ENCODE results near the gene KCNMA1. TPM values are rescaled to one million over a fixed set of nuclear protein-coding genes. Genes with fewer than 3 reads are reported as not detected.

Gene KCNMA1
- total and polyA plus RNA-seq, 9 of the 15 experiments (the other 6 are each of a cell fraction or from before 2014, with no cell fraction given), result 0.01 to 0.95 (median 0.15) TPM; not detected in 4

- 0 out of 2 replicates have a peak, but pooled peaks have one; percentile 34 for TF ChIP-seq MAFG (tag; conservative IDR thresholded peaks at IDR 0.05)
- TF ChIP-seq NFYB (IDR thresholded peaks at IDR 0.05; ENCODE audit: extremely low read depth, insufficient read length), result peak; percentile 58
- TF ChIP-seq ZNF316 (IDR thresholded peaks at IDR 0.05), result peak; percentile 65
- 0 out of 2 replicates have a peak, but pooled peaks have one; percentile 29 for TF ChIP-seq C11orf30 (IDR thresholded peaks at IDR 0.05; ENCODE audit: low read depth)
Measured at GRCh38 chr10:77589703-77590102, 47.9 kb downstream of the KCNMA1 start (continued).

- Histone ChIP-seq H3K9me1 (ENCODE audit: control insufficient read depth, insufficient read depth, low read length) (no peaks in the 10 kb centered on the region), H3K4me1 (replicated peaks in 1 of 2; ENCODE audit: control insufficient read depth in 2 of 2, insufficient read depth in 2 of 2, low read length in 2 of 2) (no peaks in the 10 kb centered on the region; a peak in 2 of 5 replicates), H3K9ac (ENCODE audit: insufficient read depth in 1 of 2, low read depth in 2 of 2, low read length in 2 of 2) (no peak overlapping the region), H3K27me3 (ENCODE audit: control insufficient read depth in 2 of 2, insufficient read depth in 2 of 2, low read length in 2 of 2) (peaks cover 2 to 11% of the 10 kb centered on the region in 2 experiments; a peak in 2 of 5 replicates), H3K9me3 (replicated peaks; ENCODE audit: control insufficient read depth, insufficient read depth, low read depth, low read length) (no peaks in the 10 kb centered on the region), H3K4me3 (no peak overlapping the region), H2AFZ (ENCODE audit: low read depth, low read length) (no peak overlapping the region; the same call in 1 of the 2 replicates), H3K79me2 (ENCODE audit: control insufficient read depth, insufficient read depth, low read length) (no peaks in the 10 kb centered on the region), H3K27ac (ENCODE audit: extremely low read depth, low read depth, low read length) (no peak overlapping the region), H4K20me1 (replicated peaks; ENCODE audit: control insufficient read depth, insufficient read depth, low read length) (no peaks in the 10 kb centered on the region), H3K4me2 (ENCODE audit: insufficient read depth, low read length) (peak overlapping the region; percentile 27; the same call in 1 of the 2 replicates), H3K36me3 (ENCODE audit: control insufficient read depth, insufficient read depth, low read length) (no peaks in the 10 kb centered on the region)
- 21% methylated on average over 7 of the region's 7 CpGs for WGBS (ENCODE audit: insufficient coverage, low coverage, missing lambda C conversion rate)
- ChIA-PET POLR2A (interaction anchor here (1.3 kb wide), 1 partner anchor 9 kb away, joined by 3 read pairs; no protein-coding TSS in a partner anchor), CTCF (ENCODE audit: low intra/inter-chr PET ratio) (no interaction called here)
- BruUV-seq (replicated peaks), result no TSS peak
- DNase-seq (ENCODE audit: extremely low read depth in 1 of 4, low spot score in 3 of 4), result no peak
- in situ Hi-C loops (cut with MboI), result no loop called here
- FAIRE-seq, result no peak
- ATAC-seq, result no peak
- intact Hi-C loops (cut with micrococcal nuclease), result no loop called here
- TF ChIP-seq ZBTB40 (IDR thresholded peaks at IDR 0.05) (peak; percentile 94), ZBTB40 (CRISPR knock-in tag; IDR thresholded peaks at IDR 0.05) (peak; percentile 84), TGIF2 (CRISPR knock-in tag; IDR thresholded peaks at IDR 0.05) (no peak)
Measured at GRCh38 chr10:77588886-77589285, 48.7 kb downstream of the KCNMA1 start.
